Activated T-helper 1 cell treated with anti-CD3 and anti-CD28 coated beads, Interleukin-12 subunit alpha, Interleukin-12 subunit beta, Interleukin-2, Interleukin-4 antibody, amounts not matched to agents 30 ng/mL and 10 ng/mL and 1 ng/mL, durations not matched to agents 14 hours and 24 hours and 36 hours (primary cell): Measurements from ENCODE around the gene OBSCN. TPM values are rescaled to one million over a fixed set of nuclear protein-coding genes. Genes with fewer than 3 reads are reported as not detected.
"Not testable (repeated sequence)": the region's sequence is repeated elsewhere in the genome, so short reads cannot be mapped to it uniquely, and the experiment has no call there.

Experiments used
- DNase-seq: peaks from one replicate; pipeline ENCODE4 v3.0.0; 2021; ENCODE audit warnings: low spot score
- H3K27ac Mint-ChIP-seq: one replicate; pipeline ENCODE4 v1.8.0; 2021; ENCODE audit warnings: mild to moderate bottlenecking, mixed read lengths
- H3K27me3 Mint-ChIP-seq: one replicate; pipeline ENCODE4 v1.8.0; 2022; ENCODE audit warnings: mild to moderate bottlenecking, moderate library complexity, mixed read lengths; ENCODE audit not compliant: insufficient read depth
- H3K36me3 Mint-ChIP-seq: one replicate; pipeline ENCODE4 v1.8.0; 2021; ENCODE audit warnings: low read depth, mixed read lengths
- H3K4me1 Mint-ChIP-seq: one replicate; pipeline ENCODE4 v1.8.0; 2021; ENCODE audit warnings: low read depth, mixed read lengths
- H3K4me3 Mint-ChIP-seq: one replicate; pipeline ENCODE4 v1.8.0; 2021; ENCODE audit warnings: mild to moderate bottlenecking, moderate library complexity, mixed read lengths
- H3K9me3 Mint-ChIP-seq: one replicate; pipeline ENCODE4 v1.8.0; 2021; ENCODE audit warnings: mixed read lengths
- intact Hi-C: fragments of 100-400 bp; cut with micrococcal nuclease; formaldehyde crosslinking; loops from one replicate; pipeline ENCODE4 v1.15.1; 2024
- total RNA-seq: library from RNA; stranded (reverse); gene quantifications from 2 replicates; pipeline ENCODE4 v1.2.3, GENCODE V29; 2022

Gene OBSCN
- total RNA-seq, 1 donor from 2014 or later, result 15.2 TPM

GRCh38 chr1:228165372-228166169, 42.3 kb upstream of the OBSCN start, which contains the start of gene IBA57:
TSS of gene IBA57 (plus strand) at chr1:228165804. CDS start at chr1:228165817, 13 bp downstream.
- Mint-ChIP-seq H3K36me3 (peaks cover 6% of the 10 kb centered on the region), H3K27me3 (no peaks in the 10 kb centered on the region), H3K4me1 (peaks cover 21% of the 10 kb centered on the region), H3K9me3 (no peaks in the 10 kb centered on the region), H3K4me3 (peak within 1 kb of the TSS; percentile 86), H3K27ac (peak within 1 kb of the TSS; percentile 94)
- intact Hi-C loops, result loop anchor here (1.0 to 10.0 kb wide), 17 partner anchors 9 to 1761 kb away; partner anchors contain the start of genes ARF1, C1orf35, GUK1 and JMJD4
- DNase-seq, result peak; percentile 99

- peak overlapping the region; percentile 94 for H3K27ac Mint-ChIP-seq
- H3K4me3 Mint-ChIP-seq, result peak overlapping the region; percentile 85
- peak; percentile 44 for DNase-seq
- peaks cover 6% of the 10 kb centered on the region for H3K36me3 Mint-ChIP-seq
- H3K4me1 Mint-ChIP-seq, result peaks cover 21% of the 10 kb centered on the region
- intact Hi-C loops, result loop anchor here (1.0 to 10.0 kb wide), 10 partner anchors 8 to 1762 kb away; partner anchors contain the start of genes ARF1, GUK1, MRPL55 and NUP133
- H3K9me3 Mint-ChIP-seq, result no peaks in the 10 kb centered on the region
- H3K27me3 Mint-ChIP-seq, result no peaks in the 10 kb centered on the region
These were observed 41.5 kb upstream of the OBSCN start for GRCh38 chr1:228166170-228166936.

GRCh38 chr1:228168563-228169270, 39.1 kb upstream of the OBSCN start:
- intact Hi-C loops, result loop anchor here (5.0 to 10.0 kb wide), 3 partner anchors 1336 to 1764 kb away; partner anchors contain the start of genes NUP133, PARP1, TAF5L and URB2
- no peak for DNase-seq
- Mint-ChIP-seq H3K27ac (no peak overlapping the region), H3K27me3 (no peaks in the 10 kb centered on the region), H3K4me1 (peaks cover 21% of the 10 kb centered on the region), H3K36me3 (peaks cover 6% of the 10 kb centered on the region), H3K9me3 (no peaks in the 10 kb centered on the region), H3K4me3 (peak overlapping the region; percentile 0)

- intact Hi-C loops, result loop anchor here (5.0 to 10.0 kb wide), 3 partner anchors 1335 to 1765 kb away; partner anchors contain the start of genes NUP133, PARP1, TAF5L and URB2
- no peak for DNase-seq
- Mint-ChIP-seq H3K9me3 (no peaks in the 10 kb centered on the region), H3K4me3 (no peak overlapping the region), H3K4me1 (peaks cover 15% of the 10 kb centered on the region), H3K27me3 (no peaks in the 10 kb centered on the region), H3K36me3 (peaks cover 6% of the 10 kb centered on the region), H3K27ac (no peak overlapping the region)
These were observed 38.5 kb upstream of the OBSCN start for GRCh38 chr1:228169345-228169744.

GRCh38 chr1:228170666-228171065, 37.2 kb upstream of the OBSCN start:
- H3K9me3 Mint-ChIP-seq, result no peaks in the 10 kb centered on the region
- H3K4me3 Mint-ChIP-seq, result peak overlapping the region; percentile 7
- no peak for DNase-seq
- peaks cover 6% of the 10 kb centered on the region for H3K36me3 Mint-ChIP-seq
- intact Hi-C loops, result no loop called here
- no peaks in the 10 kb centered on the region for H3K27me3 Mint-ChIP-seq
- H3K27ac Mint-ChIP-seq, result no peak overlapping the region
- peaks cover 6% of the 10 kb centered on the region for H3K4me1 Mint-ChIP-seq

- H3K36me3 Mint-ChIP-seq, result peaks cover 6% of the 10 kb centered on the region
- no peak overlapping the region for H3K4me3 Mint-ChIP-seq
- peaks cover 6% of the 10 kb centered on the region for H3K4me1 Mint-ChIP-seq
- H3K27ac Mint-ChIP-seq, result no peak overlapping the region
- DNase-seq, result no peak
- intact Hi-C loops, result no loop called here
- H3K9me3 Mint-ChIP-seq, result no peaks in the 10 kb centered on the region
- no peaks in the 10 kb centered on the region for H3K27me3 Mint-ChIP-seq
These were observed 36.5 kb upstream of the OBSCN start for GRCh38 chr1:228171221-228171891.

GRCh38 chr1:228172591-228173527, 35.0 kb upstream of the OBSCN start:
- no peak overlapping the region for H3K27ac Mint-ChIP-seq
- peaks cover 2% of the 10 kb centered on the region for H3K27me3 Mint-ChIP-seq

GRCh38 chr1:228173528-228174481, 34.0 kb upstream of the OBSCN start:
- intact Hi-C loops, result loop anchor here (1.0 to 2.0 kb wide), 2 partner anchors 8 to 39 kb away; no protein-coding TSS in a partner anchor

More at GRCh38 chr1:228172591-228173527, 35.0 kb upstream of the OBSCN start:
- Mint-ChIP-seq H3K36me3 (peaks cover 5% of the 10 kb centered on the region), H3K4me3 (no peak overlapping the region), H3K9me3 (no peaks in the 10 kb centered on the region), H3K4me1 (no peaks in the 10 kb centered on the region)
- DNase-seq, result no peak
- intact Hi-C loops, result no loop called here

GRCh38 chr1:228174482-228175315, 33.1 kb upstream of the OBSCN start:
- Mint-ChIP-seq H3K36me3 (no peaks in the 10 kb centered on the region), H3K4me1 (no peaks in the 10 kb centered on the region), H3K27ac (no peak overlapping the region), H3K9me3 (no peaks in the 10 kb centered on the region), H3K27me3 (peaks cover 2% of the 10 kb centered on the region), H3K4me3 (no peak overlapping the region)
- no peak for DNase-seq
- intact Hi-C loops, result loop anchor here (1.0 to 2.0 kb wide), 2 partner anchors 8 to 38 kb away; no protein-coding TSS in a partner anchor

More at GRCh38 chr1:228173528-228174481, 34.0 kb upstream of the OBSCN start:
- not testable (repeated sequence) for H3K27me3 Mint-ChIP-seq, H3K27ac Mint-ChIP-seq, H3K36me3 Mint-ChIP-seq, H3K9me3 Mint-ChIP-seq, H3K4me1 Mint-ChIP-seq, DNase-seq, H3K4me3 Mint-ChIP-seq
